HEK293 (cell line): Measurements from ENCODE around the gene PDZD2.

ENCODE experiments used
- SCRT2 ChIP-seq: fragments of 450-650 bp; formaldehyde crosslinking; IDR thresholded peaks from 2 replicates; pipeline ENCODE4 v1.5.1; 2016; ENCODE audit warnings: missing biosample characterization, missing genetic modification characterization
- TF ChIP-seq, protein P1 (sequence below): fragments of 450-650 bp; formaldehyde crosslinking; IDR thresholded peaks from 2 replicates; pipeline ENCODE4 v1.5.1; 2016; ENCODE audit warnings: missing biosample characterization, missing genetic modification characterization
- TF ChIP-seq, protein P2 (sequence below): fragments of 450-650 bp; formaldehyde crosslinking; IDR thresholded peaks from 2 replicates; pipeline ENCODE4 v1.5.1; 2016; ENCODE audit warnings: missing biosample characterization, missing genetic modification characterization

DNA sequence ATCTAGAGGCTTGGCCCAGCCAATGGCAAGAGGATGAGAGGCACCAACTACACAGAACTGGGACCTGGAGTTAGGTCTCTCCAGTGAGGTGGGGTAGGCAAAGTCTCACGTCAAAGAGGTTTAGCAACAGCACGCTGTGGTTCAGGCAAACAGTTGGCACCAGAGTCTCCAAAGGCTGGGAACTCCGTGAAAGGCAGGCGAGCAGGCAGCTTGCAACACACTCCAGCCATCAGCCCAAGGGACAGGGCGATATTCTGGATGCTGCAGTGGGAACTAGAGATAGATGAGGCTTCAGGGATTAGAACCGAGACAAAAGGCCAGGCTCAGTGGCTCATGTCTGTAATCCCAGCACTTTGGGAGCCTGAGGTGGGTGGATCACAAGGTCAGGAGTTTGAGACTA lies 129.1 kb downstream of the PDZD2 start:
- no peak for TF ChIP-seq SCRT2 (tag by site-specific recombination)
- TF ChIP-seq, protein P1, sequence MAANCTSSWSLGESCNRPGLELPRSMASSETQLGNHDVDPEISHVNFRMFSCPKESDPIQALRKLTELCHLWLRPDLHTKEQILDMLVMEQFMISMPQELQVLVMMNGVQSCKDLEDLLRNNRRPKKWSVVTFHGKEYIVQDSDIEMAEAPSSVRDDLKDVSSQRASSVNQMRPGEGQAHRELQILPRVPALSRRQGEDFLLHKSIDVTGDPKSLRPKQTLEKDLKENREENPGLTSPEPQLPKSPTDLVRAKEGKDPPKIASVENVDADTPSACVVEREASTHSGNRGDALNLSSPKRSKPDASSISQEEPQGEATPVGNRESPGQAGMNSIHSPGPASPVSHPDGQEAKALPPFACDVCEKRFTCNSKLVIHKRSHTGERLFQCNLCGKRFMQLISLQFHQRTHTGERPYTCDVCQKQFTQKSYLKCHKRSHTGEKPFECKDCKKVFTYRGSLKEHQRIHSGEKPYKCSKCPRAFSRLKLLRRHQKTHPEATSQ (tag by site-specific recombination): no peak
- TF ChIP-seq, protein P2, sequence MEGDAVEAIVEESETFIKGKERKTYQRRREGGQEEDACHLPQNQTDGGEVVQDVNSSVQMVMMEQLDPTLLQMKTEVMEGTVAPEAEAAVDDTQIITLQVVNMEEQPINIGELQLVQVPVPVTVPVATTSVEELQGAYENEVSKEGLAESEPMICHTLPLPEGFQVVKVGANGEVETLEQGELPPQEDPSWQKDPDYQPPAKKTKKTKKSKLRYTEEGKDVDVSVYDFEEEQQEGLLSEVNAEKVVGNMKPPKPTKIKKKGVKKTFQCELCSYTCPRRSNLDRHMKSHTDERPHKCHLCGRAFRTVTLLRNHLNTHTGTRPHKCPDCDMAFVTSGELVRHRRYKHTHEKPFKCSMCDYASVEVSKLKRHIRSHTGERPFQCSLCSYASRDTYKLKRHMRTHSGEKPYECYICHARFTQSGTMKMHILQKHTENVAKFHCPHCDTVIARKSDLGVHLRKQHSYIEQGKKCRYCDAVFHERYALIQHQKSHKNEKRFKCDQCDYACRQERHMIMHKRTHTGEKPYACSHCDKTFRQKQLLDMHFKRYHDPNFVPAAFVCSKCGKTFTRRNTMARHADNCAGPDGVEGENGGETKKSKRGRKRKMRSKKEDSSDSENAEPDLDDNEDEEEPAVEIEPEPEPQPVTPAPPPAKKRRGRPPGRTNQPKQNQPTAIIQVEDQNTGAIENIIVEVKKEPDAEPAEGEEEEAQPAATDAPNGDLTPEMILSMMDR (tag by site-specific recombination): no peak
